Osteocyte (in vitro differentiated cells): ENCODE measurements around the gene LRRC14B. TPM values are rescaled to one million over a fixed set of nuclear protein-coding genes. Genes with fewer than 3 reads are reported as not detected.

Source experiments
- DNase-seq: peaks from one replicate; pipeline ENCODE4 v3.0.0; 2021; ENCODE audit warnings: mixed read lengths; ENCODE audit not compliant: unreplicated experiment; ENCODE audit errors: extremely low spot score
- H3K27ac Mint-ChIP-seq: one replicate; pipeline ENCODE4 v1.8.0; 2021; ENCODE audit warnings: mild to moderate bottlenecking, mixed read lengths; ENCODE audit not compliant: unreplicated experiment
- H3K27me3 Mint-ChIP-seq: one replicate; pipeline ENCODE4 v1.8.0; 2021; ENCODE audit warnings: mixed read lengths; ENCODE audit not compliant: unreplicated experiment
- H3K36me3 Mint-ChIP-seq: one replicate; pipeline ENCODE4 v1.8.0; 2021; ENCODE audit warnings: mixed read lengths; ENCODE audit not compliant: unreplicated experiment
- H3K4me1 Mint-ChIP-seq: one replicate; pipeline ENCODE4 v1.8.0; 2021; ENCODE audit warnings: mixed read lengths; ENCODE audit not compliant: unreplicated experiment
- H3K4me3 Mint-ChIP-seq: one replicate; pipeline ENCODE4 v1.8.0; 2021; ENCODE audit warnings: mild to moderate bottlenecking, moderate library complexity, mixed read lengths; ENCODE audit not compliant: unreplicated experiment
- H3K9me3 Mint-ChIP-seq: one replicate; pipeline ENCODE4 v1.8.0; 2021; ENCODE audit warnings: mixed read lengths; ENCODE audit not compliant: unreplicated experiment
- CTCF ChIP-seq: fragments of 200-600 bp; sonication (generic); IDR thresholded peaks from 2 replicates; pipeline ENCODE4 v1.5.0; 2021; ENCODE audit warnings: antibody characterized with exemption, mild to moderate bottlenecking, moderate library complexity
- total RNA-seq: library from RNA; stranded (reverse); gene quantifications from 2 replicates; pipeline ENCODE4 v1.2.1, GENCODE V29; 2021

LRRC14B gene
- total RNA-seq, 1 donor from 2014 or later, result not detected

- no peak for TF ChIP-seq CTCF
- Mint-ChIP-seq H3K27ac (no peak overlapping the region), H3K4me3 (no peak overlapping the region), H3K9me3 (no peaks in the 10 kb centered on the region), H3K27me3 (peaks cover 3% of the 10 kb centered on the region), H3K4me1 (peaks cover 37% of the 10 kb centered on the region), H3K36me3 (peaks cover 5% of the 10 kb centered on the region)
- DNase-seq, result peak; percentile 59
Measured at GRCh38 chr5:157126-157715, 34.1 kb upstream of the LRRC14B start.

DNA sequence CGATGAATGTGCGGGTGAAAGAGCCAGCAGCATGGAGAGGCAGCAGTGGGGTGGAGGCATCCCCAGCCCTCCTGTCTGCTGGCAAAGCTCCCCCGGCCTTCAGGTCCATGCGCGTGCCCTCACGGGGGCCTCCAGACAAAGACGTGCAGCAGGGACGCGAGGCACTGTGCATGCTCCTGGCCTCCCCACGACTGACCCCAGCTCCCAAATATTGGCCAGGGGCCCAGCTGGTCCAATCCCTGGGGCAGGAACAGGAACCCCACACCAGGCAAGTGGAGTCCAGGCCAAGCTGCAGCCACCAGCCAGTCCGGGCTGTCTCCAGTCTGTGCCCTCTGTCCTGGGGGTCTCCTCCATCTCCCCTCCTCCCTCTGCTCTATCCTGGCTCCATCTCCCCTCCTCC, 33.5 kb upstream of the LRRC14B start:
- no peaks in the 10 kb centered on the region for H3K9me3 Mint-ChIP-seq
- H3K36me3 Mint-ChIP-seq, result peaks cover 5% of the 10 kb centered on the region
- no peak overlapping the region for H3K27ac Mint-ChIP-seq
- H3K4me3 Mint-ChIP-seq, result no peak overlapping the region
- TF ChIP-seq CTCF, result no peak
- peaks cover 35% of the 10 kb centered on the region for H3K4me1 Mint-ChIP-seq
- no peaks in the 10 kb centered on the region for H3K27me3 Mint-ChIP-seq
- no peak for DNase-seq

DNA sequence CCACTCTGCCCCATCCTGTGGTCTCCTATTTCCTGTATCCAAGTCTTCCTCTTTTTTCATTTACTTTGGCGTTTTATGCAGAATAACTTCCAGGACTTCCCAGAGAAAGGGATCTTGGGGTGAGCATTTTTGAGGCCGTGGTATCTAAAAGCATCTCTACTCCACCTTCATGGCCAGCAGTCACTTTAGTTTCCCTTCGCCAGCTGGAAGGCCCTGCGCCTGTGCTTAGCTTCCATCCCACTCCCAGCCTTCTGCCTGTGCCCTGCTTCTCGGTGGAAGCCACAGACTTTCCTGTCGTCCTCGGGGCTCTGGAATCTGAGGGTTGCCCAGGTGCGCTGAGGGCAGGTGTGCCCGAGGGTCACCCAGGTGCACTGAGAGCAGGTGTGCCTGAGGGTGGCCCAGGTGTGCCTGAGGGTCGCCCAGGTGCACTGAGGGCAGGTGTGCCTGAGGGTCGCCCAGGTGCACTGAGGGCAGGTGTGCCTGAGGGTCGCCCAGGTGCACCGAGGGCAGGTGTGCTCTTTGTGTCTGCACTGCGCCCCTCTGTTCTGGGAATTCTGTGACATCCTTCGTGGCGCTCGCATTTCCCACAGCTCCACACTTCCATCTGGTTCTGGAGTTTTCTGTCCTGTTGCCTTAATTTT, 32.4 kb upstream of the LRRC14B start:
- Mint-ChIP-seq H3K9me3 (no peaks in the 10 kb centered on the region), H3K4me3 (no peak overlapping the region), H3K27ac (no peak overlapping the region), H3K4me1 (peaks cover 29% of the 10 kb centered on the region), H3K27me3 (no peaks in the 10 kb centered on the region), H3K36me3 (peaks cover 5% of the 10 kb centered on the region)
- DNase-seq, result peak; percentile 53
- TF ChIP-seq CTCF, result no peak

- no peaks in the 10 kb centered on the region for H3K9me3 Mint-ChIP-seq
- H3K36me3 Mint-ChIP-seq, result peaks cover 5% of the 10 kb centered on the region
- DNase-seq, result no peak
- no peak for TF ChIP-seq CTCF
- peak overlapping the region; percentile 58 for H3K27ac Mint-ChIP-seq
- H3K4me1 Mint-ChIP-seq, result peaks cover 24% of the 10 kb centered on the region
- H3K27me3 Mint-ChIP-seq, result no peaks in the 10 kb centered on the region
- H3K4me3 Mint-ChIP-seq, result no peak overlapping the region
Measured at GRCh38 chr5:159448-160172, 31.7 kb upstream of the LRRC14B start.

DNA sequence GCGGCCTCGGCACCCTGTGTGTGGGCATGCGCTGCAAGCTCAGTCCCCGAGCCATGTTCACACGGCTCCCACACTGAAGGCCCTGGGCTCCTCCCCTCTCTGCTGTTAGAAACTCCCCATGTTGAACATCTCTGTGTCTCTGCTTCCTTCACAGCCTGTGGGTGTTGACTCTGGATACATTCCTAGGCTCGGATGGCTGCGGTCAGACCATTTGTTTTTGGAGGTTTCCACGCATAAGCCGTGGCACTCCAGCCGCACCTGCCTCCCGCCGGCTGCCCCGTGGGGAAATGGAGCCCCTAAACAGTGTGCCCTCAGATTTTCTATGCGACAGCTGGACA, 31.2 kb upstream of the LRRC14B start:
- Mint-ChIP-seq H3K36me3 (peaks cover 5% of the 10 kb centered on the region), H3K27me3 (no peaks in the 10 kb centered on the region), H3K4me3 (no peak overlapping the region), H3K9me3 (no peaks in the 10 kb centered on the region), H3K4me1 (peaks cover 23% of the 10 kb centered on the region), H3K27ac (peak overlapping the region; percentile 58)
- DNase-seq, result no peak
- TF ChIP-seq CTCF, result no peak
